Measurements from ENCODE around the gene TAS2R43.

Gene TAS2R43

DNA sequence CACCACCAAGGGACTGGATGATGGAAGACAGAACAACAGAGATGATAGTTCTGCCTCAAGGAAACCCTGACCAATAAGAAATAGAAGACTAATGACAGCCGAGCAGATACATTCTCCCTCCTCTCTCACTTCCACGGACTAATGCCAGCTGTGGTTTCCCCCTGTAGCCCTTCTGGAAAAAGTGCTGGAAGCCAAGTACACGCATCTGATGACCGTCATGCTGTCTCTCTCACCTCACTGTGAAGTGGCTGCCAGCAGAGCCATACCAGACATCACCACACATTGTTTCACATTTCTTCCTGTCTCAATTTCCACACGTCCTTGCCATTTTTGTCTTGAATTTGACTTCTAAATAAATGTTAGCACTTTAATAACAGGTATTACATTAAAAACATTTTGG is 2.9 kb downstream of the TAS2R43 start:
- H3K36me3 ChIP-seq (ENCODE audit: control insufficient read depth, insufficient read depth, low read length): no peaks in the 10 kb centered on the region
- DNase-seq (ENCODE audit: extremely low read depth, insufficient read length): no peak
- TF ChIP-seq, protein P1, sequence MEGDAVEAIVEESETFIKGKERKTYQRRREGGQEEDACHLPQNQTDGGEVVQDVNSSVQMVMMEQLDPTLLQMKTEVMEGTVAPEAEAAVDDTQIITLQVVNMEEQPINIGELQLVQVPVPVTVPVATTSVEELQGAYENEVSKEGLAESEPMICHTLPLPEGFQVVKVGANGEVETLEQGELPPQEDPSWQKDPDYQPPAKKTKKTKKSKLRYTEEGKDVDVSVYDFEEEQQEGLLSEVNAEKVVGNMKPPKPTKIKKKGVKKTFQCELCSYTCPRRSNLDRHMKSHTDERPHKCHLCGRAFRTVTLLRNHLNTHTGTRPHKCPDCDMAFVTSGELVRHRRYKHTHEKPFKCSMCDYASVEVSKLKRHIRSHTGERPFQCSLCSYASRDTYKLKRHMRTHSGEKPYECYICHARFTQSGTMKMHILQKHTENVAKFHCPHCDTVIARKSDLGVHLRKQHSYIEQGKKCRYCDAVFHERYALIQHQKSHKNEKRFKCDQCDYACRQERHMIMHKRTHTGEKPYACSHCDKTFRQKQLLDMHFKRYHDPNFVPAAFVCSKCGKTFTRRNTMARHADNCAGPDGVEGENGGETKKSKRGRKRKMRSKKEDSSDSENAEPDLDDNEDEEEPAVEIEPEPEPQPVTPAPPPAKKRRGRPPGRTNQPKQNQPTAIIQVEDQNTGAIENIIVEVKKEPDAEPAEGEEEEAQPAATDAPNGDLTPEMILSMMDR (IDR thresholded peaks at IDR 0.05; ENCODE audit: insufficient read depth, low read length, poor library complexity, severe bottlenecking): no peak

DNA sequence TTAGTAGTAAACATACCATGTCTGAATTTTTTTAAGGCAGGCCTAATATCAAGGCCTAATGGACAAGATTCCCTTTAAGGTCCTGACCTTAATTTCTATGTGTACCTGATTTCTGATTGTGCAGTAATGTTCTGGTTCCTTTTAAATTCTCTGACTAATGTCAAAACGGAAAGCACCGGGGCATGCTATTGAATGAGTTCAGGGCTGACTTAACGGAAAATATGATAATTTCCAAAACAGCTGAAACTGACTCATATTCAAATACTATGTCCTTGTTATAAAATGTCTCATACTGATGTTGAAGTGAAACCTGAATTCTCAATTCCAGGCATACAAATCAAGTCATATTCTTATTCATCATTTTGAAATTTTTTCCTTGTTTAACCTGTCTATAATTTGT is 6.7 kb downstream of the TAS2R43 start:
- peak; percentile 3 for DNase-seq (ENCODE audit: extremely low read depth, insufficient read length)

More for the DNA sequence above, 2.9 kb downstream of the TAS2R43 start:
- H3K27me3 ChIP-seq (replicated peaks; ENCODE audit: control insufficient read depth, insufficient read depth, low read length): no peaks in the 10 kb centered on the region
- no peak overlapping the region for H3K4me3 ChIP-seq (replicated peaks; ENCODE audit: low read depth, low read length)

DNA sequence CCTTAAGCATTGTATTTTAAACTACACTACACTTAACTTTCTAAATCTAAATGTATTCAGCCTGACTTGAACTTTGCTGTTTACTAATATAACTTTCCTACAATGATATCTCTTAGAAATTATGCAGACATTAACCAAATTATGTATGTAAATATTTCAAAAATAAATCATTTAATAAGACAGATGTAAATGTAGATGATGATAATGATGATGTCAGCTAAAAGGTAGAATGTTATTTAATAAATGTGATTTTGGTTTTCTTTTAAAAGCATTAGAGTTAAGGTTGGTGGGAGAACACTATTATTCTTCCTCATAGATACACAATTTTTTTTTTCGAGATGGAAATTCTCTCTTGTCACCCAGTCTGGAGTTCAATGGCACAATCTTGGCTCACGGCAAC is 10.1 kb downstream of the TAS2R43 start:
- TF ChIP-seq, protein P1 (IDR thresholded peaks at IDR 0.05; ENCODE audit: insufficient read depth, low read length, poor library complexity, severe bottlenecking): no peak
- DNase-seq (ENCODE audit: extremely low read depth, insufficient read length): no peak
- Histone ChIP-seq H3K36me3 (ENCODE audit: control insufficient read depth, insufficient read depth, low read length) (no peaks in the 10 kb centered on the region), H3K27me3 (replicated peaks; ENCODE audit: control insufficient read depth, insufficient read depth, low read length) (no peaks in the 10 kb centered on the region), H3K4me3 (replicated peaks; ENCODE audit: low read depth, low read length) (no peak overlapping the region)

More for the DNA sequence above, 6.7 kb downstream of the TAS2R43 start:
- Histone ChIP-seq H3K27me3 (replicated peaks; ENCODE audit: control insufficient read depth, insufficient read depth, low read length) (no peaks in the 10 kb centered on the region), H3K4me3 (replicated peaks; ENCODE audit: low read depth, low read length) (no peak overlapping the region), H3K36me3 (ENCODE audit: control insufficient read depth, insufficient read depth, low read length) (no peaks in the 10 kb centered on the region)
- TF ChIP-seq, protein P1 (IDR thresholded peaks at IDR 0.05; ENCODE audit: insufficient read depth, low read length, poor library complexity, severe bottlenecking): no peak

DNA sequence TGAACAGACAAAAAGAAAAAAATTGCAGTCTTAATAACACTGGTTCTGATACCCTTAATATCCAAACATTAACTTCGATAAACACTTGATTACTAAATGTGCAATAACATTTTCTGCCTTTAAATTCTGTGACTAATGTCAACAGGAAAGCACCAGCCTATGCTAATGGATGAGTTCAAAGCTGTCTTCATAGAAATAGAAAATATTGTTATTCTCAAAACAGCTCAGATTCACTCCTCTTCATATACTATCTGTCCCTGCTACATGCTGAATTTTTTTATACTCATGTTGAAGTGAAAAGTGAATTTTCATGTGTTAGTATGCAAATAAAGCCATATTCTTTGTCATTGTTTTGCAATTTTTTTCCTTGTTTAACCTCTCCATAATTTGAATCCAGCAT is 13.9 kb downstream of the TAS2R43 start:
- Histone ChIP-seq H3K27me3 (replicated peaks; ENCODE audit: control insufficient read depth, insufficient read depth, low read length) (no peaks in the 10 kb centered on the region), H3K36me3 (ENCODE audit: control insufficient read depth, insufficient read depth, low read length) (no peaks in the 10 kb centered on the region)
- TF ChIP-seq, protein P1 (IDR thresholded peaks at IDR 0.05; ENCODE audit: insufficient read depth, low read length, poor library complexity, severe bottlenecking): no peak

DNA sequence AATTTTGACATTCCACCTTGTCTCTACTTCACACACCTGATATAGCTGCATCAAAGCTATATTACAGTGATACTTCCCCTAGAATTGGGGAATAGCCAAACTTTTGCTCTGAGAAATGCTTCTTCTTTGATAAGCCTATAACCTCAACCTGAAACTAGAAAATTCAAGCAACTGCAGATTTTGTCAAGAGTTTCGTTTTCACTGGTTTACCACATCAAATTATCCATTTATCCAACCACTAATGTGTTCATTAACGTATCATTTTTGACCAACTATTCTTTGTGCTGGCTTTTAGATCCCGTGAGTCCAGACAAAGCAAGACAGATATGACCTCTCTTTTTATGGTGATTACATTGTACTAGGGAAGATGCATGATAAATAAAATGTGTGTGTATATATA is 16.5 kb downstream of the TAS2R43 start:
- Histone ChIP-seq H3K36me3 (ENCODE audit: control insufficient read depth, insufficient read depth, low read length) (no peaks in the 10 kb centered on the region), H3K4me3 (replicated peaks; ENCODE audit: low read depth, low read length) (no peak overlapping the region), H3K27me3 (replicated peaks; ENCODE audit: control insufficient read depth, insufficient read depth, low read length) (no peaks in the 10 kb centered on the region)
- TF ChIP-seq, protein P1 (IDR thresholded peaks at IDR 0.05; ENCODE audit: insufficient read depth, low read length, poor library complexity, severe bottlenecking): no peak
- peak; percentile 7 for DNase-seq (ENCODE audit: extremely low read depth, insufficient read length)

More for the DNA sequence above, 13.9 kb downstream of the TAS2R43 start:
- H3K4me3 ChIP-seq (replicated peaks; ENCODE audit: low read depth, low read length): no peak overlapping the region
- no peak for DNase-seq (ENCODE audit: extremely low read depth, insufficient read length)

DNA sequence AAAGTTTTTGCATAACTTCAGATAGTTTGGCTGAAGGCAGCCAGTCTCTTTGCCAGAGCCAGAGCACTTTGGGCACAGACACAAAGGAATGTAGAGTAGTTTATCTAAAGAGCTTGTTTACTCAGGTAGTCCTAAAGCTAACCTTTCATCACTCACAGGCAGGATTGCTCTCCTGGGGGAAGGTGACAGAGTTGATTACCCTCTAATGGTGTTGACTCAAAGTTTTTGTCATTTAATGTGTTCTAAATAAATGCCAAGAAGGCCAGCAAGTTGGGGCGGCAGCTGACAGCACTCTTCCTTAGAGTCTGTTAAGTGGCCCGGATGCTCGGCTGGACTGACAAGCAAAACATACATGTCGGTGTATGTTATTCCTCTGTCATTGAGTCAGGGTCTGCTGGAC is 20.7 kb downstream of the TAS2R43 start:
- Histone ChIP-seq H3K4me3 (replicated peaks; ENCODE audit: low read depth, low read length) (no peak overlapping the region), H3K27me3 (replicated peaks; ENCODE audit: control insufficient read depth, insufficient read depth, low read length) (no peaks in the 10 kb centered on the region), H3K36me3 (ENCODE audit: control insufficient read depth, insufficient read depth, low read length) (no peaks in the 10 kb centered on the region)
- TF ChIP-seq, protein P1 (IDR thresholded peaks at IDR 0.05; ENCODE audit: insufficient read depth, low read length, poor library complexity, severe bottlenecking): no peak
- no peak for DNase-seq (ENCODE audit: extremely low read depth, insufficient read length)

Measured in GM06990 (cell line).